HepG2 (cell line): Measurements from ENCODE around the gene PPP1R15A. TPM values are rescaled to one million over a fixed set of nuclear protein-coding genes. Genes with fewer than 3 reads are reported as not detected.
"Not testable (repeated sequence)": the region's sequence is repeated elsewhere in the genome, so short reads cannot be mapped to it uniquely, and the experiment has no call there.

ENCODE experiments used
- ATAC-seq: fragments of 200-7000 bp; cut with Tn5 transposase; 3 replicates; pipeline ENCODE4 v1.9.1; 2020; ENCODE audit warnings: mild to moderate bottlenecking, moderate library complexity
- BruUV-seq: library from RNA; stranded (reverse); fragments of 400-500 nt; replicated peaks from 2 replicates; lab custom pipeline; 2021; lab: Mats Ljungman, UMichigan
- CTCF ChIA-PET: fragments of 300-600 bp; formaldehyde crosslinking; extraction: SDS; loops from one replicate; lab custom pipeline; 2021; ENCODE audit warnings: low total read pairs, inconsistent platforms, low intra/inter-chr PET ratio; lab: Yijun Ruan, JAX
- POLR2A ChIA-PET: fragments of 350-600 bp; sonication (Branson Sonifier 250); formaldehyde crosslinking; loops from one replicate; lab custom pipeline; 2020; ENCODE audit warnings: antibody characterized with exemption, inconsistent platforms; lab: Yijun Ruan, JAX
- DNase-seq: peaks from one replicate; pipeline ENCODE4 v3.0.0-alpha.2; 2015; ENCODE audit warnings: low spot score
- FAIRE-seq: peaks from 3 replicates; lab custom pipeline; 2011; peaks lifted over from hg19 to GRCh38; lab: Jason Lieb, UNC
- H2AFZ ChIP-seq: one replicate; pipeline ENCODE4 v1.6.1; 2011; ENCODE audit warnings: low read length, inconsistent platforms
- H3K27ac ChIP-seq: fragments of 300-600 bp; 3 replicates; pipeline ENCODE4 v1.8.0; 2011; ENCODE audit warnings: mixed run types, mild to moderate bottlenecking, mixed read lengths, low read length, inconsistent platforms; ENCODE audit not compliant: insufficient read depth; ENCODE audit errors: extremely low read length
- H3K27me3 ChIP-seq, 2 experiments: fragments of 200-600 bp in 1 of 2; 2 replicates in 1 of 2; 3 replicates in 1 of 2; pipeline versions ENCODE4 v1.6.0 to v1.8.0; 2011; ENCODE audit warnings: low read length in 2 of 2, mild to moderate bottlenecking in 2 of 2, moderate library complexity in 2 of 2, inconsistent platforms in 1 of 2; ENCODE audit not compliant: insufficient read depth in 2 of 2, control insufficient read depth in 1 of 2
- H3K36me3 ChIP-seq, 2 experiments: fragments of 200-600 bp in 1 of 2; replicated peaks in 1 of 2; 2 replicates in 1 of 2; 3 replicates in 1 of 2; pipeline versions ENCODE4 v1.5.1 to v1.8.0; 2011; ENCODE audit warnings: low read length in 2 of 2, inconsistent platforms in 1 of 2; ENCODE audit not compliant: insufficient read depth in 2 of 2, control insufficient read depth in 1 of 2
- H3K4me1 ChIP-seq: 2 replicates; pipeline ENCODE4 v1.5.1; 2012; ENCODE audit warnings: low read length, inconsistent platforms; ENCODE audit not compliant: insufficient read depth
- H3K4me2 ChIP-seq: 2 replicates; pipeline ENCODE4 v1.6.0; 2011; ENCODE audit warnings: low read depth, low read length, inconsistent platforms
- H3K4me3 ChIP-seq, 3 experiments: fragments of 200-600 bp in 1 of 3; sonication (generic), shearing (Covaris generic) in 1 of 3; replicated peaks in 1 of 3; 2 replicates each; pipeline ENCODE4 v1.5.1; 2011 to 2016; ENCODE audit warnings: low read length in 3 of 3, inconsistent platforms in 2 of 3, low read depth in 2 of 3, mild to moderate bottlenecking in 2 of 3, control low read depth in 1 of 3, mixed read lengths in 1 of 3; ENCODE audit not compliant: insufficient read depth in 1 of 3
- H3K79me2 ChIP-seq: one replicate; pipeline ENCODE4 v1.6.1; 2011; ENCODE audit warnings: low read length, inconsistent platforms; ENCODE audit not compliant: insufficient read depth
- H3K9ac ChIP-seq: 2 replicates; pipeline ENCODE4 v1.6.0; 2011; ENCODE audit warnings: mild to moderate bottlenecking, low read depth, low read length, inconsistent platforms; ENCODE audit not compliant: insufficient read depth
- H3K9me3 ChIP-seq: 2 replicates; pipeline ENCODE4 v1.5.1; 2012; ENCODE audit warnings: mild to moderate bottlenecking, low read length
- H4K20me1 ChIP-seq: 2 replicates; pipeline ENCODE4 v1.6.0; 2011; ENCODE audit warnings: inconsistent platforms, mild to moderate bottlenecking, low read length, moderate library complexity; ENCODE audit not compliant: insufficient read depth
- RBM39 ChIP-seq: fragments of 200-400 bp; formaldehyde crosslinking; IDR thresholded peaks from one replicate; pipeline ENCODE4 v1.6.1; 2018; ENCODE audit warnings: antibody characterized with exemption, mild to moderate bottlenecking, low read depth, low read length; ENCODE audit not compliant: poor library complexity, severe bottlenecking
- WGBS: methylation state at CpG from one replicate; pipeline ENCODE4 v1.1.6; 2017; ENCODE audit warnings: low lambda C conversion rate; 5-methylcytosine and 5-hydroxymethylcytosine counted together
- in situ Hi-C: cut with HindIII; loops from 2 replicates; pipeline ENCODE4 v1.10.0; 2017; ENCODE audit warnings: low pct_unique_long_range_greater_than_20kb; ENCODE audit not compliant: extremely low pct_ligation_motif_present
- intact Hi-C: fragments of 100-400 bp; cut with micrococcal nuclease; formaldehyde crosslinking; loops from one replicate; pipeline ENCODE4 v1.10.0; 2022; ENCODE audit not compliant: unreplicated experiment
- polyA plus RNA-seq, 8 experiments: library from polyadenylated mRNA; depleted of rRNA in 3 of 8; stranded (reverse) in 7 of 8; unstranded in 1 of 8; fragments of >200 nt; fragmentation: Illumina TruSeq in 4 of 8; extraction: Trizol in 4 of 8; gene quantifications; 2 replicates each; pipeline versions ENCODE4 v1.2.1 to v1.2.3, GENCODE V29; 2011 to 2016; ENCODE audit warnings: low read depth in 4 of 8, missing spikeins in 1 of 8, mixed read lengths in 1 of 8; ENCODE audit not compliant: insufficient read depth in 1 of 8
- total RNA-seq, 5 experiments: library from RNA; depleted of rRNA; stranded (reverse); fragments of >200 nt; fragmentation: Illumina TruSeq; extraction: Trizol; gene quantifications; 2 replicates each; pipeline ENCODE4 v1.2.3, GENCODE V29; 2016; ENCODE audit warnings: low read depth in 1 of 5

Gene PPP1R15A
- total and polyA plus RNA-seq, 2 of the 13 experiments (the other 11 are each of a cell fraction or from before 2014, with no cell fraction given): 15.6 to 18.5 TPM

GRCh38 chr19:48903788-48904187 lies 31.6 kb downstream of the PPP1R15A start:
- POLR2A ChIA-PET, H4K20me1 ChIP-seq, H3K9ac ChIP-seq, BruUV-seq, DNase-seq, ATAC-seq, H3K27me3 ChIP-seq, intact Hi-C loops, H3K4me2 ChIP-seq, H3K27ac ChIP-seq, in situ Hi-C loops, H3K4me3 ChIP-seq, FAIRE-seq, CTCF ChIA-PET, H2AFZ ChIP-seq, H3K9me3 ChIP-seq: not testable (repeated sequence)
- Histone ChIP-seq H3K79me2 (peaks cover 14% of the 10 kb centered on the region), H3K36me3 (peaks cover 3 to 16% of the 10 kb centered on the region in 2 experiments; a peak in 4 of 5 replicates), H3K4me1 (peaks cover 44% of the 10 kb centered on the region)

DNA sequence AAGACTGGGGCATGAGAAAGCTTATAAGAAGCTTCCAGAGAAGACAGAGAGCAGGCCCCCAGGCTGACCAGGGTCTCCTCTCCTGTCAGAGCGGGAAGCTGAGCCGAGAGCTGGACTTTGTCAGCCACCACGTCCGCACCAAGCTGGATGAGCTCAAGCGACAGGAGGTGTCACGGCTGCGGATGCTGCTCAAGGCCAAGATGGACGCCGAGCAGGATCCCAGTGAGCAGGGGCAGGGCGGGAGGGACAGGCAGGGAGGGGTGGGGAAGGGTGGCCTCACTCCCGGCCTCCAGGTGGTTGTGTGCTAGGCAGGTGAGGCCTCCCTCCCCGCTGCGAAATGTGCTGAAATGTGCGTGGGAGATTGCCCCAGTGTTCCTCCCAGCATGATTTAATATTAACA lies 33.4 kb downstream of the PPP1R15A start:
- ATAC-seq: no peak
- peaks cover 5 to 26% of the 10 kb centered on the region in 2 experiments; a peak in 4 of 5 replicates for H3K36me3 ChIP-seq
- in situ Hi-C loops: no loop called here
- no peak overlapping the region for H3K4me2 ChIP-seq
- no peak for TF ChIP-seq RBM39
- H3K27me3 ChIP-seq: no peaks in the 10 kb centered on the region; a peak in 1 of 5 replicates
- 100% methylated on average over 12 of the region's 14 CpGs for WGBS
- H3K4me1 ChIP-seq: peaks cover 39% of the 10 kb centered on the region
- POLR2A ChIA-PET: interaction anchor here (1.0 kb wide), 1 partner anchor 34 kb away, joined by 3 read pairs; the partner anchor contains the start of gene PPP1R15A
- no peak overlapping the region for H3K4me3 ChIP-seq
- no peak overlapping the region for H3K9ac ChIP-seq
- no peak overlapping the region for H3K27ac ChIP-seq
- no TSS peak for BruUV-seq
- H3K79me2 ChIP-seq: peaks cover 12% of the 10 kb centered on the region
- no peak overlapping the region for H2AFZ ChIP-seq
- no peaks in the 10 kb centered on the region for H4K20me1 ChIP-seq
- H3K9me3 ChIP-seq: no peaks in the 10 kb centered on the region
- CTCF ChIA-PET: no interaction called here
- no peak for DNase-seq
- FAIRE-seq: no peak
- intact Hi-C loops: no loop called here
